Measurements from ENCODE around the gene SHMT1.

SHMT1 gene

DNA sequence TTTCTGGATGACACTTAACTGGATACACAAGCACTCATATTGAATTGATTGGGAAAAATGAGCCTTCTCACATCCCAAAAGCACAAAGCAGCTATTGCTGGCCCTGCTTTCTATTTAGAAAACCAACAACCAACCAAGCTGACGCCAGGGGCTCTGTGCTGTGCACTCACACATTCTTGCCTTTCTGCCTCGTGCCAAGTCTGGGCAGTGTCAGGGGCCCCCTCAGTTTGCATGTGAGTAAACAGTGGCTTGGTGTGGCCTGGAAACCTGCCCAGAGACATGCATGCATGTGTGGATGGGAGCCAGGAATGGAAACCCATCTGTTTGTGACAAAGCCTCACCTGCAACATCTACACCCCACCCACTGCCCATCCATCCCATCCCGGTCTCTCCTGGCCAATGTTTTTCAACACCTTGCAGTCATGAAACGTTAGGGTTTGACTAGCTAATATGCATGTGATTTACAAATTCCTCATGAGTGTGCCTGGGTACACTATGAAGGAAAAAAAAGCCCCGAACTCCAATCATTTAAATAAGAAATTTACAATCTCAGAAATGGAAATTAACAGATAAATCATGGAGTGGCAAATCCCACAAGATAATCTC lies 82.5 kb downstream of the SHMT1 start:
- peak in 1 of 2 experiments; percentile 66 for DNase-seq

DNA sequence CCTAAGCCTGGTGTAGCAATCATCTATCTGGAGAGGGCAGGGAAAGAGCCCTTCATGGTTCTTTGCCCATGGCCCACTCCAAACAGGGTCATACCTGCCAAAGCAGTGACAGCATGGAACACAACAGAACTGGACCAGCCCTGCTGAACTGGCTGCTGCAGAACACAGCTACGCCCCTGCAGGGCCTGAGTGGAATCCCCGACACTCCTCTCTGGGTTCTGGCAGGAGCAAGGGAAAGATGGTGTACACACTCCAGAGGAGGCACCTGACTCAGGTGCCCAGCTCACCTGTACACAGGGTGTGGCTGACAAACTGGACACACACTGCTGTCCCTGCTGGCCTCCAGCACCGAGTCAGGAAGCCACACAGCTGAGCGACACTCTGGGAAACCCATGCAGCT lies 83.1 kb downstream of the SHMT1 start:
- no peak for DNase-seq

GRCh38 chr17:18278867-18279266 lies 84.5 kb downstream of the SHMT1 start:
- no peak for DNase-seq
